HL-60 (cell line): ENCODE data around the gene GARIN5B.
"Not testable (repeated sequence)": the region's sequence is repeated elsewhere in the genome, so short reads cannot be mapped to it uniquely, and the experiment has no call there.

ENCODE experiments used
- GABPA ChIP-seq: IDR thresholded peaks from 2 replicates; pipeline ENCODE4 v1.6.1; 2012; ENCODE audit warnings: low read depth
- POLR2AphosphoS5 ChIP-seq: IDR thresholded peaks from 2 replicates; pipeline ENCODE4 v1.6.1; 2012; ENCODE audit warnings: low read depth
- TF ChIP-seq, protein P1 (sequence below): IDR thresholded peaks from one replicate; pipeline ENCODE4 v1.5.1; 2011; ENCODE audit warnings: low read length, control low read depth, inconsistent platforms; ENCODE audit not compliant: insufficient read depth

DNA sequence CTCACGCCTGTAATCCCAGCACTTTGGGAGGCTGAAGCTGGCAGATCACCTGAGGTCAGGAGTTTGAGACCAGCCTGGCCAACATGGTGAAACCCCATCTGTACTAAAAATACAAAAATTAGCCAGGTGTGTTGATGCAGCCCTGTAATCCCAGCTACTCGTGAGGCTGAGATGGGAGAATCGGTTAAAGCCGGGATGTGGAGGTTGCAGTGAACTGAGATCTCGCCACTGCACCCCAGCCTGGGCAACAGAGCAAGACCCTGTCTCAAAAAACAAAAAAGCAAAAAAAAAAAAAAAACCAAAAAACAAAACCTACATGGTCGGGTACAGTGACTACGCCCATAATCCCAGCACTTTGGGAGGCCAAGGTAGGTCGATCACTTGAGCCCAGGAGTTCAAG lies 46.1 kb upstream of the GARIN5B start:
- TF ChIP-seq, protein P1, sequence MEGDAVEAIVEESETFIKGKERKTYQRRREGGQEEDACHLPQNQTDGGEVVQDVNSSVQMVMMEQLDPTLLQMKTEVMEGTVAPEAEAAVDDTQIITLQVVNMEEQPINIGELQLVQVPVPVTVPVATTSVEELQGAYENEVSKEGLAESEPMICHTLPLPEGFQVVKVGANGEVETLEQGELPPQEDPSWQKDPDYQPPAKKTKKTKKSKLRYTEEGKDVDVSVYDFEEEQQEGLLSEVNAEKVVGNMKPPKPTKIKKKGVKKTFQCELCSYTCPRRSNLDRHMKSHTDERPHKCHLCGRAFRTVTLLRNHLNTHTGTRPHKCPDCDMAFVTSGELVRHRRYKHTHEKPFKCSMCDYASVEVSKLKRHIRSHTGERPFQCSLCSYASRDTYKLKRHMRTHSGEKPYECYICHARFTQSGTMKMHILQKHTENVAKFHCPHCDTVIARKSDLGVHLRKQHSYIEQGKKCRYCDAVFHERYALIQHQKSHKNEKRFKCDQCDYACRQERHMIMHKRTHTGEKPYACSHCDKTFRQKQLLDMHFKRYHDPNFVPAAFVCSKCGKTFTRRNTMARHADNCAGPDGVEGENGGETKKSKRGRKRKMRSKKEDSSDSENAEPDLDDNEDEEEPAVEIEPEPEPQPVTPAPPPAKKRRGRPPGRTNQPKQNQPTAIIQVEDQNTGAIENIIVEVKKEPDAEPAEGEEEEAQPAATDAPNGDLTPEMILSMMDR, result not testable (repeated sequence)
- not testable (repeated sequence) for TF ChIP-seq POLR2AphosphoS5, GABPA
